Measurements from ENCODE around the gene USB1.

Gene USB1

DNA sequence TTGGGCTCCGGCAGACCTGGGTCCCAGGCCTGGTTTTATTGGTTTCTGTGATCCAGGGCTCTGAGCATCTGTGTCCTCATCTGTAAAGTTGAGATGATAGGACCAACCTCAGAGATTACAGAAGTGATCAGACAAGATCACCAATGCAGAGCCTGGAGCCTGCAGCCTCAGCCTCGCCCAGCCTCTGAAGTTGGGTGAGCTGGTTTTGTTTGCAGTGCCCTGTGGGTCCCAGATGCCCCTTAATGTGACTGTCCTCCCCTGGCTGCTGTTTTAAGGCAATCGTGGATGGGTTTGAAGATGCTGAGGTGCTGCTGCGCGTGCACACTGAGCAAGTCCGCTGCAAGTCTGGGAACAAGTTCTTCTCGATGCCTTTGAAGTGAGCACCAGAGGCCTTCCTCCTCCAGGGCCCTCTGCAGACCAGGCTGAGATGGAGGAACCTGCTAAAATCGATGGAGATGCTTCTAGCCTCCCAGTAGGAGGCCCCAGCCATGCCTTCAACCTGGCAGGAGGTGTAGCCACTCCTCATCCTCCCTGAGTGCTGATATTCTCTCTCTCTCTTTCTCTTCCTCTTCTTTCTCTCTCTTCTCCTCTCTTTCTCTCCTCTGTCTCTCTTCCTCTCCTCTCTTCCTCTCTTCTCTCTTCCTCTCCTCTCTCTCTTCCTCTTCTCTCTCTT lies 18.8 kb downstream of the USB1 start:
- no peak for DNase-seq (ENCODE audit: low read depth)

DNA sequence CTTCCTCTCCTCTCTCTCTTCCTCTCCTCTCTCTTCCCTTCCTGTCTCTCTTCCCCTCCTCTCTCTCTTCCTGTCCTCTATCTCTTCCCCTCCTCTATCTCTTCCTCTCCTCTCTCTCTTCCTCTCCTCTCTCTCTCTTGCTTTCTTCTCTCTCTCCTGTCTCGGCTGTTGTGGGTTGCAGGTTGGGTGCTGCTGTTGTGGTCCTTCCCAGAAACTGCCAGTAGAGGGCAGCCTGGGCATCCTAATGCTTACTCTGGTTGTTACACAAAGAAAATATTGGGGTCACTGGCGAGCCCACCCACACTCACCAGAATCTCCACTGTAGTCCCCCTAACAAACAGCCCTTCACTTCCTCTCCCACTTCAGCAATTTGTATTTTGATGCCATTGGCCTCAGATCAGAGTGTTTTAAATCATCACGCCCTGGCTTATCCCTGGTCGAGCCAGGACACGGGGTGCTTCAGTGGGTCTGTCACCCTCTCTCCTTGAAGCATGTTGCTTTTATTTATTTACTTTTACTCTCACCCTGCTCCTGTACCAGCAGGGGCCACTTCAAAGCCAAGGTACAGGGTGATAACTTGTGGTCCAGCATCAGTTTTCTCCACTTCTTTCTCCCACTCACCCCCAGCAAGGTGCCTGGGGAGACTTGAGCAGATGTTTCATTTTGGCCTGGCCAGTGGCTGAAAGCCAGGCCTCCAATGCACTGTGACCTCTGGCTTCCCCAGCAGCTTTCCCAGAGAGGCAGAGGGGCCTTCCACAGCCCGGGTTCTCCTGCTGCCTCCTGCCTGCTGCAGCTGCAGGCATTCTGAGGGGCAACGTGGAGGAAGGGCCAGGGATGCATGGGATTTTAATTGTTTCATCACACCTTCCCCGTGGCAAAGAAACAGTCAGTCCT lies 19.7 kb downstream of the USB1 start:
- DNase-seq (ENCODE audit: low read depth), result no peak

DNA sequence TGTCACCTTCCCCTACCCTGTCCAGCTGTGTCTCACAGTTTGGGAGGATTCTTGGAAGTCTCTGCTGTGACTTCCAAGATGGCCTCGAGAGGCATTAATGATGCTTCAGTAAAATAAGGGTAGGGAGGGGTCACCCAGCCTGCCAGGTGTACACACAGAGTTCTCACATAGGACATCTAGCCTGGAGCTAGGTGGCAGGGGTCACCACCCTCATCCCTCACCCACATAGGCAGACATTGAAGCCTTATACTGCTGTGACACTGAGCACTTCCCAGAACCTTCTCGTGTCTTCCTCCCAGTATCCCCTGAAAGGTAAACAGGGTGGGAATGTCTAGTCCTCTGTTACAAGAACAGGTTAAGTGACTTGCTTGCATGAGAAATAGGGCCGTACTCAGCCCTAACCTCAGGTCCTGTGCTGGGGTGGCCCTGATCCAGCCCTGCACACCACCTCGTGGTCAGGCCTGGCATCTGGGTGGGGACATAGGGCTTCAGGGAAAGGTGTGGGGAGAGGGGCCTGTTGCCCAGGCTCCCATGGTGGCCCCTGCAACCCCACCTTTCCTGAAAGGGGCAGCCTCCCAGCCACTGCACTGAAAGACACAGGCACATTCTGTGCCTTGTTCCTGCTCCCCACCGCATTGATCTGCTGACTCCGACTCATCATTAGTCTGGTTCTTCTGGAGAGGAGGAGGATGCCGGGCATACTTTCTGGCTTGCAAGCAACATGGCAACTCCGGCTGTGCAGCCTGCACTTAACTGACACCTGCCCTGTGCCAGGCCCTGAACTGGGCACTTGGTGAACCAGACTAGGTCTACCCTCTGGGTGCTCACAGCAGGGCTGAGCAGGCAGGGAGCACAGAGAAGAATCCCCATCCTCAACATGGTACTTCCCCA lies 20.7 kb downstream of the USB1 start:
- no peak for DNase-seq (ENCODE audit: low read depth)

DNA sequence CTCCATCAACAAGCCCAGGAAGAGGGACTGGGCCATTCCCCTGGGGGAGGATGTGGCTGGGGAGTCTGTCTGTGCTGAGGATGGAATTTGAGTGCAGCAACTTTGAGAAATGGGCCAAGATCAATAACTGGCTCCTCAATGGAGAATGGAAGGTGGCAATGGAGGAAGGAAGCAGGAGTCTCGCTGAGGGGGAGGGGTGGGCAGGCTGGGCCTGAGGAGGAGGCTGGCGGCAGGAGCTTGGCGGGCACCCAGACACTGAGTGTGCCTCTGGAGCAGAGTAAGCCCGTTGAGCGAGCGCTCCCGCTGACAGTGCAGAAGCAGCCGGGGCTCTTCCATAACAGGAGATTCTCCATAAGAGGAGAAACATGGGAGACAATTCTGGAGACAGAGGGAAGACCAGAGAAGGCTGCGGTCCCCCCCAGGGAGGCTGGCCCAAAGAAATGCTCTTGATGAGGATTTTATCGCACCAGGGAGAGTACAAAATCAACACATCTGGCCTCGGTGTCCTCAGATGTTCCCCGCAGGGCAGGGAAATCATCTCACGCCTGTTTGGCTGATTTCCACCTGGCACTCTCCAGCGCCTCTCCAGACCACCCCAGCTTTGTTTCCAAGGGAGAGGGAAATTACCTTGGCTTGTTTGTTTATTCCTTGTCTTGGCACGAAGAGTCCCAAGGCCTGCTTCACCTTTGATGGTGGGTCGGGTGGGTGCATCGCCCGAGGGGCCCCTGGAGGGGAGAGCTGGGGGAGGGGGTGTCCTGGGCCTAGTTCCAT lies 21.6 kb downstream of the USB1 start:
- no peak for DNase-seq (ENCODE audit: low read depth)

DNA sequence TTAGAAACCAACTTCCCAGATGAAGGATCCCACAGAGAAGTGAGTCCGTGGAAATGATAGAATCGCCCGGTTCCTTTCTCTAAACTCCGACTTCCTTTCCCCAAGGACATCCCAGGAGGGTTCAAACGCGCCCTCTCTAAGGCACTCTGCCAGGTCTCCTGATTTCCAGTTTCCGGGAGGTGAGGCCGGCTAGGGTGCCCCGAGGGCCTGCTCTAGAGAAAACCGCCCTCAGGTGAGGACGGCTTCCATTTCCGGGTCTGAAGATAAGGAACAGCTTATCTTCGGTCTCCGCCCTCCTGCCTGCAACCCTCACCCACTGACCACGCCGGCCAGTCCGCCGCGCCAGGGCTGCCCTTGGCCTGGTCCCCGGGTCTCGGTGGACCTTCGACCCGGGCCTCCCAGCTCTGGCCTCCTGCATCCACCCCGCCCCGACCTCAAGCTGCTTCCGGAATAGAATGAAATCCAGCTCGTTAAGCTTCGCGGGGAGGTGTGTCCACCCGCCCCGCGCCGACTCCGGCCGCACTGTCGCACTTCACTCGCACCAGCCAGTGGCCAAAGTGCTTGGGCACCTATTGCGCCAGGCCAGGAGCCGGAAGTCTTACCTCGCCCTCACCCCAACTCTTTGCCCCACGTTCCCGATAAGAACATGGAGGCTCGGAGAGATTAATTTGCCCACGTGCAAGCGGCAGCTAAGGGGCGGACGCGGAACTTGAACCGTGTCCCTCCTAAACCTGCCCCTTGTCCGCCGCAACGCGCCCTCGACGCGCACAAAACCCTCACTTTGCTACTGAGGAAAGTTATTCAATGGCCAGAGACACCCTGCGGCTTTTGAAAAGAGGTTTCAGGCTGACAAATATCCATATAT lies 23.5 kb downstream of the USB1 start:
- DNase-seq (ENCODE audit: low read depth), result no peak

DNA sequence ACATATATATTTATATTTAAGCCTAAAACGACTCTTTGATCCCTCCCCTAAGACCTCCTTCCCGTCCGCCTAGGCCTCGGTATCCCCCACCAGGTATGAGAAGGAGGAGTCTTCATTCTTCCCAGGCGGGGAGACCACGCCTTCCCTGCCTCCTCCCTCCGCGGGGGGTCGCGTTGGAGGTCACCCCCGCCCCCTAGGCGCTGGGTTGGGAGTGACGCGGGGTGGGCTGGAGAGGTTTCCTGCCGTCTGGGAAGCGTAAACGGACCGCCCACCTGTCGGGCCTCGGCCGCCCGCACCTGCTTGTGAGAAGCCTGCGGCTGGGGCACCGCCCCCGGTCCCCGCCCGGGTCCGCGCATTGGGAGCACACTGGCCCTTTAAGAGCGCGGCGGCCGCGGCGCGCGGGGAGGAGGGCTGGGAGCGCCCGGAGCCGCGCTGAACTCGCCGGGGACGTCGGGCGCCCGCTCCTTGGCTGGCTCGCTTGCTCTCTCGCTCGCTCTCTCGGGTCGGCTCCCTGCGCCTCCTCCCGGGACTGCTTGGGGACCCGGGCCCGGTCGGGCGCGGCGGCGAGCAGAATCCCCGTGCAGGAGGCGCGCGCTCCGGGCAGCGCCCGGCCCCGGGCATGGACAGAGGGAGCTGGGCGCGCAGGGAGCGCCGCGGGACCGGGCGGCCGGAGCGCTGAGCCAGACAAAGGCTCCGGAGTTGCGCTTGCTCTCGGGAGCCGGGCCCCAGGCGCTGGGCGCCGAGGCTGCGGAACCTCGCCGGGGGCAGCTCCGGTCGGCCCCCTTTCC lies 24.3 kb downstream of the USB1 start, which contains the start of gene MMP15:
MMP15 (plus strand) TSS at position 404 of the 788 bp plus-strand sequence. CDS start 597 bp downstream, outside the sequence.
- no peak for DNase-seq (ENCODE audit: low read depth)

DNA sequence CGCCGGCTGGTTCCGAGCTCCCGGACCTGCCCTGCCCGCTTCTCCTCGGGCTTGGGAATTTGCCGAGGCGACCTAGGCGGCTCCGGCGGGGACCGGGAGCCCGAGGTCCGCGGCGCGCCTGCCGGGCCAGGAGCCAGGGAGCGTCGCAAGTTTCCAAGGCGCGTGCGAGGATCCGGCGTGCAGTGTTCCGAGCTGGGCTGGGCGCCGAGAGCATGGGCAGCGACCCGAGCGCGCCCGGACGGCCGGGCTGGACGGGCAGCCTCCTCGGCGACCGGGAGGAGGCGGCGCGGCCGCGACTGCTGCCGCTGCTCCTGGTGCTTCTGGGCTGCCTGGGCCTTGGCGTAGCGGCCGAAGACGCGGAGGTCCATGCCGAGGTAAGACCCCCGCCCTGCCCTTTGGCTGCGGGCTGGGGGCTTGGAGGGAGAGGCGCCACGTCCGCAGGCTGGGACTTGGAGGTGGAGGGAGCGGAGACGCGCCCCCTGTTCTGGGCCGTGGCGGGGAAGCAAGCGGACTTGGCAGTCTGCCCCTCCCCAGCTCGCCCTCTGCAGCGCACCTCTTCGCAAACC lies 25.0 kb downstream of the USB1 start:
- no peak for DNase-seq (ENCODE audit: low read depth)

DNA sequence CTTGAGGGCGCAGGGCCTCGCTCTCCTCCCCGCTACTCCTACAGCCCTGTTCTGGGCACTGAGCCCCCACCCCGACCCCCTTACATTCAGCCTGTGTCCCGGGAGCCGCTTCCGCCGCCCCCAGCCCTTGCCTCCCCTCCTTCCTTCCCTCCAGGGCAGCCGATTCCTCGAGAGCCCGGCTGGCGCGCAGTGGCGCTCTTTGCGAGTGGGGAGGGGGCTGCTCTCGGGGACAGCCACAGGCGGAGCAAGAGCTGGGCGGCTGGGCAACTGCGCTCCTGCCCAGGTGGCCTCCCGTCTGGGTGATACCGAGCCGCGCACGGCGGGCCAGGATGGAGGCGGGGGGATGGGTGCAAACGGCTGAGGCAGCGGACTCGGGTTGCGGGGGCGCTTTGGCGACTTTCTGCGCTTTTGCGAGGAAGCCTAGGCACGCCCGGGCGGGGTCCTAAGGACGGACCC lies 25.5 kb downstream of the USB1 start:
- no peak for DNase-seq (ENCODE audit: low read depth)

DNA sequence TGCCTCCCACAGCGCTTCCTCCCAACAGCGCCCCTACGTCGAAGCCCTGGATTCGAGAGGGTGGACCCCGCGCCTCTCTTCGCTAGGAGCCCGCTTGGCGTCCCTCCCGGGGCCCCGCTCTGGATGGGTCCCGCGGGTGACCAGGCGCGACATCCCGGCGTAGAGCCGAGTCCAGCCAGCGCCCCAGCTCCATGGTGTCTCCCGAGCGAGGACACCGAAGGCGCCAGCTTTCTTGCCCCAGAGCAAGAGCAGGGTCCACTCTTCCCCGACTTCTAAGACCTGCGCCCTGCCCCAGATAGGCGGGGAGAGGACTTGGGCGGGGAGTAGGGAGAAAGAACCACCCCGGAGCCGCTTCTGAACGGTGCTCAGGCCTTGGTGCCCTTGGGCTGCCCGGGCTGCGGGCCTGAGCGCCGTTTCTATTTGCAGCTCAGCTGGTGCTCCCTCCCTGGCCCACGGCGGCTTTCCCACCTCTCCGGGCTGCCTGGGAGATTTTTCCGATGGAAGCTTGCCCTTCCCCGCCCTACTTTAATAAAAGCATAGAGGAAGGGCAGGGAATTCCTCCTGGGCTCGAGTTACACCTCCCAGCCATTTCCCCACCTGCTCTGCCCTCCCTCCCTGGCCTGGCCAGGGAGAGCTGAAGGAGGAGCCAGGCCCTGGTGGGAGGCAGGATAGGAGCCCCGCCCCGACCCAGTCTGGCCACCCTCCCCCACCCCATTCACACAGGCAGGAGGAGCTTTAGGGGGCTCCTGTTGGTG lies 26.1 kb downstream of the USB1 start:
- DNase-seq (ENCODE audit: low read depth), result no peak

DNA sequence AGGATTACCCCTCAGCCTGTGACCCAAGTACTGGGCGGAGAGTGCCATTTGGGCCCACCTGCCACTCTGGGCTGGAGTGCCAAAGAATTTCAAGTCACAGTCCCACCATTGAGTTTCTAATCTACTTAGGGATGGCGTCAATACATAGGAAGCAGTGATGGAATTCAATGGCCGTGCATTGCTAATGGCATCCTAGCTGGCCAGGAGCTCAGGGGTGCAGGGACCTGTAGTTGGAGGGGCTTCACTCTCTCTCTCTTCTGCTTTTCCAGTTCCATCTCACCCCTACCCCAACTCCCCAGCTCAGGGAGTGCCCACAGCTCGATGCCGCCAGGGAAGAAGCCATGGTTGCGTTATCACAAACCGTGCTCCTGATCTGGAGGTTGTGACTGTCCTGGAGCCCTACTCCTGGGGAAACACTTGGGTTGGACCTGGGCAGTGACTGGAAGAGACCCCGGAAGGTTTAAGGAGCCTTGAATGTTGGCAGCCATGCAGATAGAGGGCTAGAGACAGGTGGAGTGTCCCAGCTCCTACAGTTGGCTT lies 26.8 kb downstream of the USB1 start:
- DNase-seq (ENCODE audit: low read depth), result no peak

DNA sequence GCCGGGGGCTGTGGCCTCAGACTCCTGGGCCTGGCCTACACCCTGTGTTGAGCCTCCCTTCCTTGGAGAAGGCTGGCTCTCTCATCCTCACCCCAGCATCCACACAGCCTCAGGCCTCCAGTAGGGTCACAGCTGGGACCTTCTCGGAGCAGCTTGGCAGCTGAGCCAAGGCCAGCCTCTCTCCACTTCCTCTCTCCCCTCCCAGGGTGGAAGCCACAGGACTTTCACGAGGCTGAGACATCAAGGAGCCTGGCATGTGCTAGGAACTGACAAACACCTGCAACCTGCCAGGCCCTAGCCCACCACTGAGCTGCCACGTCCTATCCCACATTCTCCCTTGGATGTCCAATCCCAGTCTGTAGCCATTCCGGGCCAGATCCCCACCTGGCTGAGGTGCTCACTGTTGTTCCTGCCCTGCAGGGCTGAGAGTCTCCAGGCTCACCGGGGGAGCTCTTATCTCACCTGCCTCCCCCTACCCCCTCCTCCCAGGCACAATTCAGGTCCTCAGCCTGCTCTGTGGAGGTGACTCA lies 27.4 kb downstream of the USB1 start:
- no peak for DNase-seq (ENCODE audit: low read depth)

DNA sequence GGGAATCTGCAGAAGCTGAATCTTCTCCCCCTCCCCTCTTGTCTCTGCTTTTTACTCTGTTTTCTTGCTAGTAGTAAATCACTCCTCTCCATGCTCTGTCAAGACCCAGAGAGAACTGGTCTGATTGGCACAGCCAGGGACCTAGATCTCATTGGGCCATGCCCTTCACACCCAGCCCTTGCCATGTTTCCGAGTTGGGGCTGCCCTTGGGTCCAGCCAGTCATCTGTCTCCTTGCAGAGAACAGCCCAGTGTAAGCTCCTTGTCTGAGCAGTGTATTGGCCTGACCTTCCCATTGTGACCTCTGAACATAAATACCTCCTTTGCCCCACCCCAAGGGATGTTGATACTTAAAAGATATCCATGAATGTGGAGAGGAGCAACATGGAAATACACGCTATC lies 28.2 kb downstream of the USB1 start:
- DNase-seq (ENCODE audit: low read depth), result no peak

DNA sequence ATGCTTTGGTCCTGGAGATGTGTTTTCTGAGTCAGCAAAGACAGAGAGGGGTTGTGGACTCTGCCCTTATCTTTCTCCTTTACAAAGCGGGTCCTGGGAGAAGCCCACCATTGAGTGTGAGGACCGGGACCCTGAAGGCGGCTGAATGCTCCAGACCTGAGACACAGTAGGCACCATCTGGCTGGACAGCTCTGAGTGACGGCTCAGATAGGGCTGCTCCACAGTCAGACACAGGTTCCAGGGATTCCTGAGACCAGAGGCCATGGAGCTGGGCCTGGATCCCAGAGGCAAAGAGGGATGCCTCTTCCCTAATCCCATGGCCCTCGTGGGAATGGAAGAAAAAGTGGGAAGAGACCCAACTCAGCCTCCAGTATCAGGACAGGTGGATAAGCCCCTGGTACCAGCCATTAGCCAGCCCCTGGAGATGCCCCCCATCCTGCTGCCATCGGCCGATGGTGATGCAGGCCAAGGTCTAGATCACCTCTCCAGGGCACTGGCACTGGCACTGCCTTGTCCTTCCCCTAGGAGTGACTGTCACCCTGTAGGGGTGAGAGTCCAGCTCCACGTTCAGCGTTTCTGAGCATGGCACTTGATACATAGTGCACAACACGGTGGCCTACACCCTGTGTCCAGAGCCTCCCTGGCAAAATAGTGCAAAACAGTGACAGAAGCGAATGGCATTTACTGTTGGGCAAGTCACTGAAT lies 29.1 kb downstream of the USB1 start:
- DNase-seq (ENCODE audit: low read depth), result no peak

DNA sequence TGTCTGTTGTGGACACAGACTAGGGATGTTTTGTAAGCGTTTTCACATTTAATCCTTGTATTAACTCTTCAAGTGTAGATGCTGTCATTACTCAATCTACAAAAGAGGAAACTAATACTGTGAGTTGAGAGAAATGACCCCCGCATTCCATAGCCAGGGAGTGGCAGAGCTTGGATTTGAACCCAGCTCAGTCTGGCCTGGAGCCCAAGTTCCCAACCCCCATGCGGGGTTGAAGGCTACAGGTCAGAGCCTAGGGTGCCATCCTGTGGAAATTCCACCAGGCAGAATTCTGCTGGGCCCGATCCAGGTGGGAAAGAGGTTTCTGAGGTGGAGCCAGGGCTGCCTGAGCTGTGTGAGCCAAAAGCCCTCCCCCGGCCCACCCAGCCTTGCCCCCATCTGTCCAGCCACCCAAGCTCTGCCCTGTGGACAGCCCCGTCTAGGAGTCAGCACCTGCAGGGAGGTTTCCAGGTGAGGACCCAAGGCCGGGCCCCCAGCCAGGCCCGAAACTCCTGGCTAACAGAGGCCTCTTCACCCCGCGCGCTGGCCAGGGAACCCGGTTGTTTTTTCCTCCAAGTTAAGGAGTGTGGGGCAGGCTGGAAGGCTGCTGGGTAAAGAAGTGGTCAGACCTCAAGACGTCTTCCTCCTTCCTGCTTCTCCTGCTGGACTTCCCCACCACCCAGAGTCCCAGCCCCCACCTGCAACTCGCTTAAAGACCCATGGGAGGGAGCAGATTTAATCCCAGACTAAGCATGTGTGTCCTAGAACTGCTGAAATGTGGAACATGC lies 30.0 kb downstream of the USB1 start:
- no peak for DNase-seq (ENCODE audit: low read depth)

DNA sequence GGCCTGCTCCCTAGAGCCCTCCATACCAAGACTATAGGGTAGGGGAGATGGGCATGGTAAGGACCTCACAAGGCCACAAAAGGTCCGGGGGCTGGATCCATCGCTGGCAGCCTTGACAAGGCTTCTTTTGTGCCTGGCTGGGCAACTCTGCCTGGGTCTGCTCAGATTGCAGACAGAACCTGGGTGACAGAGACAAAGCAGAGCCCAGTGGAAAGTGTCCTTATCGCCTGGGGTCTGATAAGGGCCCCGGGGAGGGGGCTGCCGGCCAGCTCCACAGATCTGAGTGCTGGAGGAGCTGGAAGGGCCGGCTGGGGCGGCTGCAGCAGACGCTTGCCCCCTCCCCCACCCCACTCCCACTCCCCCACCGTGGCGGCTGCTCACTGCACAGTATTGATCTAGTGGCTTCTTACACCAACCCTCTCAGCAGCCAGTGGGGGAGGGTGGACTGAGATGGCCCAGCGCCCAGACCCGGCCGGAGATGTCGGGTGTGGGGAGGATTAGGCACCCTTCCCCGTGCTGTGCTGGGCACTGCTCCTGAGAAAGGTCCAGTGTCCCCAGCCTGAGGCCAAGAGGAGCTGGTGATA lies 31.6 kb downstream of the USB1 start:
- no peak for DNase-seq (ENCODE audit: low read depth)

DNA sequence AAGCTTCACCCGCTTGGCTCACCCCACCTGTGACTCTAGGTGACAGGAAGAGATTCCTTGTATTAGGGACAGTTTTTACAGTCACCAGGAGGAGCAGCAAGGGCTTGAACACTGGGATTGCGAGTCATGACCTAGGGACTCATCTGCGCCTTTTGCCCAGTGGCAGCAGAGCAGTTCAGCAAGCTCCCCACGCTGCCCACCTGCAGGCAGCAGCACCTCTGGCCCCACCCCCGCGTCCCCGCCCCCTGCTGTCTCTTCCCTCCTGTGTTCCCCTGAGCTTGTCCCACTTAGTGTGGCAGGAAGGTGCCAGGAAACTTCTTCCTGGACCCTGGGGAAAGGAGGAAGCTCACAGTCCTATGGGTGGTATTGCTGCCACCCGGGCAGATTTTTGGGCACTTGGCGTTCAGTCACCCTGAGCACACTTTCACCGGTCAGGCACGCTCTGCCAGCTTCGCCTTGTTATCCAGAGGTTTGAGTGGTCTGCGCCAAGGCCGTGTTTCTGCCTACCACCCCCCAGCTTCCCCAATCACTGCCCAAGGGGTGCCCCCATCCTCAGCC lies 33.0 kb downstream of the USB1 start:
- no peak for DNase-seq (ENCODE audit: low read depth)

Data from GM04503 (cell line).